HEK293 (cell line): ENCODE results near the gene CLTC.

Experiments used
- CTCF ChIA-PET: fragments of 350-600 bp; formaldehyde crosslinking; extraction: SDS; loops from one replicate; lab custom pipeline; 2021; ENCODE audit warnings: antibody characterized with exemption; lab: Yijun Ruan, JAX
- POLR2A ChIA-PET: fragments of 300-600 bp; formaldehyde crosslinking; extraction: SDS; loops from one replicate; lab custom pipeline; 2020; ENCODE audit warnings: antibody characterized with exemption, inconsistent platforms; lab: Yijun Ruan, JAX
- H3K27ac ChIP-seq: fragments of 200-500 bp; sonication (Bioruptor generic); 2 replicates; pipeline ENCODE4 v1.5.1; 2014; ENCODE audit warnings: low read depth, low read length, control low read depth, inconsistent platforms; ENCODE audit errors: extremely low read depth
- H3K36me3 ChIP-seq, 2 experiments: fragments of 200-500 bp in 1 of 2; sonication (Bioruptor generic) in 1 of 2; 1 replicate in 1 of 2; 2 replicates in 1 of 2; pipeline ENCODE4 v1.5.1; 2014 to 2017; ENCODE audit warnings: inconsistent platforms in 2 of 2, low read length in 2 of 2; ENCODE audit not compliant: control insufficient read depth in 2 of 2, insufficient read depth in 1 of 2
- H3K4me1 ChIP-seq: fragments of 200-500 bp; sonication (Bioruptor generic); 2 replicates; pipeline ENCODE4 v1.5.1; 2014; ENCODE audit warnings: mild to moderate bottlenecking, low read length, inconsistent platforms; ENCODE audit not compliant: control insufficient read depth, insufficient read depth
- H3K4me3 ChIP-seq: 2 replicates; pipeline ENCODE4 v1.5.1; 2011; ENCODE audit warnings: low read depth, mild to moderate bottlenecking, control low read depth, low read length, moderate library complexity
- H3K9me3 ChIP-seq: fragments of 200-500 bp; sonication (Bioruptor generic); 2 replicates; pipeline ENCODE4 v1.5.1; 2014; ENCODE audit warnings: low read depth, low read length, inconsistent platforms; ENCODE audit not compliant: control insufficient read depth, insufficient read depth
- FEZF1 ChIP-seq: fragments of 450-650 bp; formaldehyde crosslinking; IDR thresholded peaks from 2 replicates; pipeline ENCODE4 v1.5.1; 2016; ENCODE audit warnings: missing biosample characterization, missing genetic modification characterization
- KLF17 ChIP-seq: fragments of 450-650 bp; formaldehyde crosslinking; IDR thresholded peaks from 2 replicates; pipeline ENCODE4 v1.5.1; 2016; ENCODE audit warnings: missing biosample characterization, missing genetic modification characterization
- KLF8 ChIP-seq: fragments of 450-650 bp; formaldehyde crosslinking; IDR thresholded peaks from 2 replicates; pipeline ENCODE4 v1.5.1; 2016; ENCODE audit warnings: missing biosample characterization, missing genetic modification characterization
- PBX3 ChIP-seq: sonication (generic); formaldehyde crosslinking; IDR thresholded peaks from 2 replicates; pipeline ENCODE4 v1.8.1; 2022; ENCODE audit warnings: mild to moderate bottlenecking, moderate library complexity, missing genetic modification reagents
- PRDM1 ChIP-seq: fragments of 450-650 bp; formaldehyde crosslinking; IDR thresholded peaks from 2 replicates; pipeline ENCODE4; 2016; ENCODE audit warnings: missing biosample characterization, missing genetic modification characterization
- YY2 ChIP-seq: fragments of 450-650 bp; formaldehyde crosslinking; IDR thresholded peaks from 2 replicates; pipeline ENCODE4 v1.5.1; 2016; ENCODE audit warnings: missing biosample characterization, missing genetic modification characterization
- ZBTB17 ChIP-seq: fragments of 450-650 bp; formaldehyde crosslinking; IDR thresholded peaks from 2 replicates; pipeline ENCODE4 v1.5.1; 2016; ENCODE audit warnings: missing biosample characterization, missing genetic modification characterization
- ZBTB48 ChIP-seq: fragments of 450-650 bp; formaldehyde crosslinking; IDR thresholded peaks from 2 replicates; pipeline ENCODE4 v1.5.1; 2016; ENCODE audit warnings: missing biosample characterization, missing genetic modification characterization
- ZNF114 ChIP-seq: fragments of 450-650 bp; formaldehyde crosslinking; IDR thresholded peaks from 2 replicates; pipeline ENCODE4 v1.5.0; 2017; ENCODE audit warnings: missing biosample characterization, missing genetic modification characterization
- ZNF19 ChIP-seq: fragments of 450-650 bp; formaldehyde crosslinking; IDR thresholded peaks from 2 replicates; pipeline ENCODE4; 2016; ENCODE audit warnings: missing biosample characterization, missing genetic modification characterization, low read depth
- ZNF335 ChIP-seq: fragments of 450-650 bp; formaldehyde crosslinking; conservative IDR thresholded peaks from 2 replicates; pipeline ENCODE4 v1.5.1; 2016; ENCODE audit warnings: missing biosample characterization, missing genetic modification characterization
- ZNF350 ChIP-seq: fragments of 450-650 bp; formaldehyde crosslinking; IDR thresholded peaks from 2 replicates; pipeline ENCODE4 v1.5.0; 2017; ENCODE audit warnings: missing biosample characterization, mild to moderate bottlenecking, missing genetic modification characterization
- ZNF354C ChIP-seq: fragments of 450-650 bp; formaldehyde crosslinking; IDR thresholded peaks from 2 replicates; pipeline ENCODE4 v1.5.1; 2016; ENCODE audit warnings: missing biosample characterization, missing genetic modification characterization, low read depth, borderline replicate concordance
- ZNF362 ChIP-seq: fragments of 450-650 bp; formaldehyde crosslinking; IDR thresholded peaks from 2 replicates; pipeline ENCODE4 v1.5.1; 2016; ENCODE audit warnings: missing biosample characterization, missing genetic modification characterization
- ZNF510 ChIP-seq: fragments of 450-650 bp; formaldehyde crosslinking; IDR thresholded peaks from 2 replicates; pipeline ENCODE4 v1.5.1; 2018; ENCODE audit warnings: mild to moderate bottlenecking, missing genetic modification characterization, missing biosample characterization; ENCODE audit not compliant: insufficient replicate concordance
- ZNF561 ChIP-seq: fragments of 450-650 bp; IDR thresholded peaks from 2 replicates; pipeline ENCODE4 v1.5.1; 2018; ENCODE audit warnings: missing biosample characterization, missing genetic modification characterization, borderline replicate concordance
- ZNF785 ChIP-seq: fragments of 450-650 bp; formaldehyde crosslinking; IDR thresholded peaks from 2 replicates; pipeline ENCODE4 v1.5.1; 2016; ENCODE audit warnings: missing biosample characterization, missing genetic modification characterization
- ZNF791 ChIP-seq: fragments of 450-650 bp; formaldehyde crosslinking; IDR thresholded peaks from 2 replicates; pipeline ENCODE4 v1.5.1; 2016; ENCODE audit warnings: missing biosample characterization, missing genetic modification characterization
- ZNF843 ChIP-seq: fragments of 450-650 bp; formaldehyde crosslinking; IDR thresholded peaks from 2 replicates; pipeline ENCODE4 v1.5.1; 2016; ENCODE audit warnings: missing biosample characterization, missing genetic modification characterization
- TF ChIP-seq, protein P1 (sequence below): fragments of 450-650 bp; formaldehyde crosslinking; IDR thresholded peaks from 2 replicates; pipeline ENCODE4 v1.5.1; 2016; ENCODE audit warnings: missing biosample characterization, missing genetic modification characterization
- TF ChIP-seq, protein P2 (sequence below): fragments of 450-650 bp; formaldehyde crosslinking; IDR thresholded peaks from 2 replicates; pipeline ENCODE4 v1.5.1; 2016; ENCODE audit warnings: missing biosample characterization, missing genetic modification characterization, low read depth
- TF ChIP-seq, protein P3 (sequence below): fragments of 450-650 bp; IDR thresholded peaks from 2 replicates; pipeline ENCODE4 v1.5.1; 2018; ENCODE audit warnings: missing biosample characterization, missing genetic modification characterization

Gene CLTC

DNA sequence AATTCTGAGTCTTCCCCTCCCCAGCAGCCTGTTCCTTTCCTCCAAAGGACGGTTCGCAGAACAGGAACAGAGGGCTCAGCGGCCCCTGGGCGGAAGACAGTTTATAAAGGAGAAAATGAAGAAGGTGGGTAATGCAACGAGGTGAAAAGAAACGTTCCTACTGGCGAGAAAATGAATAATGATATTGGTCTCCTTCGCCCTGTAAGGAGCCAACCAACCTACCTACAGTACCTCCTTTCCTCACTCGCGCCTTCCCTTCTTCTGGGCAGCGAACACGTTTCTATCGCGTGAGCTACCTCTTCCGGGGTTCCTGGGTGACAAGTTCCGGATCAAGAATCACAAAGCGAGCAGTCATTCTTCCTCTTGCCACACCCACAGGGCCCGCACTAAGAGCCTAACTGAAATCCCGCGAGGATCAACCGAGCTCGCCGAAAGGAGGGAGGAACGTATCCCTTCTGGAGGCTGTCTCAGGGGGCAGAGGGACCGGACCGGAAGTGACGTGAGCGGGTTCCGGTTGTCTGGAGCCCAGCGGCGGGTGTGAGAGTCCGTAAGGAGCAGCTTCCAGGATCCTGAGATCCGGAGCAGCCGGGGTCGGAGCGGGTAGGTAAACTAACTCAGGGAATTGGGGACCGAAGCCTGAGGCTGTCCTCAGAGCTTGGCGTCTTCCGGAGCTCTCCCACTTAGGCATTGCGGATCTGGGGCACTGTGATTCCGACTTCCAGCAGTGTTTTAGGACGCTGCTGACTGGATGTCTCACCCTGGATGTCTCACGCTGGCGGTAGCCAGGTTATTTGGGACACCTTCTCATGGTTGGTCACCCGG, 87.7 kb downstream of the CLTC start, which contains the start of the genes PTRH2 and VMP1 (continued):
- 0 out of 2 replicates have a peak, but pooled peaks have one; percentile 36 for TF ChIP-seq PBX3 (CRISPR knock-in tag)
- TF ChIP-seq, protein P1, sequence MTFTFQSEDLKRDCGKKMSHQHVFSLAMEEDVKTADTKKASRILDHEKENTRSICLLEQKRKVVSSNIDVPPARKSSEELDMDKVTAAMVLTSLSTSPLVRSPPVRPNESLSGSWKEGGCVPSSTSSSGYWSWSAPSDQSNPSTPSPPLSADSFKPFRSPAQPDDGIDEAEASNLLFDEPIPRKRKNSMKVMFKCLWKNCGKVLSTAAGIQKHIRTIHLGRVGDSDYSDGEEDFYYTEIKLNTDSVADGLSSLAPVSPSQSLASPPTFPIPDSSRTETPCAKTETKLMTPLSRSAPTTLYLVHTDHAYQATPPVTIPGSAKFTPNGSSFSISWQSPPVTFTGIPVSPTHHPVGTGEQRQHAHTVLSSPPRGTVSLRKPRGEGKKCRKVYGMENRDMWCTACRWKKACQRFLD (tag by site-specific recombination): no peak
- peak; percentile 97 for TF ChIP-seq FEZF1 (tag by site-specific recombination)
- no peak for TF ChIP-seq YY2 (tag by site-specific recombination)
- no peak for TF ChIP-seq PRDM1 (tag by site-specific recombination)
- no peak for TF ChIP-seq ZNF362 (tag by site-specific recombination)
- TF ChIP-seq ZNF19 (tag by site-specific recombination): no peak
- TF ChIP-seq ZNF114 (tag by site-specific recombination): no peak

- H3K27ac ChIP-seq: peak overlapping the region; percentile 90
Observed at GRCh38 chr17:59707971-59708430, 88.3 kb downstream of the CLTC start.

DNA sequence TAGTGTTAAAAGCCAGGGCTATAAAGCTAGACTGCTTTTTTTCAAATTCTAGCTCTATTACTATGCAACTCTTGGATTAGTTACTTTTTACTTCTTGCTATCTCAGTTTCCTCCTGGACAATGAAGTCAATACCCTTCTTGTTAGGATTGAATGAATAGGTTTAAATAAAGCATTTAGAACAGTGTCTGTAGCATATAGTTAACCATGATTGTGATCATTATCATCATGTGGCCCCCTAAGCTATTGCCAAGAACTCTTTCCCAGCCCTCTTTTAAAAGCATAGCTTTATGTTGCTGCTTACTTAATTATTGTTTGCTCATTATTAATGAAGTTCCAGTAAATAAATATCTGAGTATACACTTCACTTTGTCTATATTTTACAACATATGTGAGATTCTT, 92.2 kb downstream of the CLTC start:
- TF ChIP-seq ZNF561 (tag by site-specific recombination) (no peak), KLF8 (tag by site-specific recombination) (no peak), ZNF354C (no peak), ZNF785 (tag by site-specific recombination) (no peak), ZNF843 (tag by site-specific recombination) (no peak), ZBTB48 (tag by site-specific recombination) (no peak), ZNF350 (tag by site-specific recombination) (no peak), ZNF791 (tag by site-specific recombination) (no peak), ZNF510 (tag by site-specific recombination) (no peak)
- TF ChIP-seq, protein P2, sequence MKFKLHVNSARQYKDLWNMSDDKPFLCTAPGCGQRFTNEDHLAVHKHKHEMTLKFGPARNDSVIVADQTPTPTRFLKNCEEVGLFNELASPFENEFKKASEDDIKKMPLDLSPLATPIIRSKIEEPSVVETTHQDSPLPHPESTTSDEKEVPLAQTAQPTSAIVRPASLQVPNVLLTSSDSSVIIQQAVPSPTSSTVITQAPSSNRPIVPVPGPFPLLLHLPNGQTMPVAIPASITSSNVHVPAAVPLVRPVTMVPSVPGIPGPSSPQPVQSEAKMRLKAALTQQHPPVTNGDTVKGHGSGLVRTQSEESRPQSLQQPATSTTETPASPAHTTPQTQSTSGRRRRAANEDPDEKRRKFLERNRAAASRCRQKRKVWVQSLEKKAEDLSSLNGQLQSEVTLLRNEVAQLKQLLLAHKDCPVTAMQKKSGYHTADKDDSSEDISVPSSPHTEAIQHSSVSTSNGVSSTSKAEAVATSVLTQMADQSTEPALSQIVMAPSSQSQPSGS: no peak
- TF ChIP-seq, protein P3, sequence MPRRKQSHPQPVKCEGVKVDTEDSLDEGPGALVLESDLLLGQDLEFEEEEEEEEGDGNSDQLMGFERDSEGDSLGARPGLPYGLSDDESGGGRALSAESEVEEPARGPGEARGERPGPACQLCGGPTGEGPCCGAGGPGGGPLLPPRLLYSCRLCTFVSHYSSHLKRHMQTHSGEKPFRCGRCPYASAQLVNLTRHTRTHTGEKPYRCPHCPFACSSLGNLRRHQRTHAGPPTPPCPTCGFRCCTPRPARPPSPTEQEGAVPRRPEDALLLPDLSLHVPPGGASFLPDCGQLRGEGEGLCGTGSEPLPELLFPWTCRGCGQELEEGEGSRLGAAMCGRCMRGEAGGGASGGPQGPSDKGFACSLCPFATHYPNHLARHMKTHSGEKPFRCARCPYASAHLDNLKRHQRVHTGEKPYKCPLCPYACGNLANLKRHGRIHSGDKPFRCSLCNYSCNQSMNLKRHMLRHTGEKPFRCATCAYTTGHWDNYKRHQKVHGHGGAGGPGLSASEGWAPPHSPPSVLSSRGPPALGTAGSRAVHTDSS (tag by site-specific recombination): no peak
- H3K9me3 ChIP-seq: no peaks in the 10 kb centered on the region
- peaks cover 0 to 2% of the 10 kb centered on the region in 2 experiments; a peak in 1 of 3 replicates for H3K36me3 ChIP-seq
- H3K4me3 ChIP-seq: no peak overlapping the region
- ChIA-PET CTCF (interaction anchor here (1.0 kb wide), 1 partner anchor 42 kb away, joined by 3 read pairs; no protein-coding TSS in a partner anchor), POLR2A (no interaction called here)
- no peak overlapping the region for H3K27ac ChIP-seq
- H3K4me1 ChIP-seq: peaks cover 7% of the 10 kb centered on the region; the same call in 1 of the 2 replicates

More at GRCh38 chr17:59707971-59708430, 88.3 kb downstream of the CLTC start:
- Histone ChIP-seq H3K4me1 (peaks cover 16% of the 10 kb centered on the region), H3K36me3 (peaks cover 10 to 16% of the 10 kb centered on the region in 2 experiments; a peak in 2 of 3 replicates), H3K9me3 (no peaks in the 10 kb centered on the region), H3K4me3 (peak overlapping the region; percentile 95)
- TF ChIP-seq ZNF335 (peak; percentile 63), KLF17 (no peak), ZBTB17 (peak; percentile 80)
- CTCF ChIA-PET: interaction anchor here (0.5 to 2.3 kb wide), 7 partner anchors 45 to 931 kb away, joined by 3 to 6 read pairs (median 4); no protein-coding TSS in a partner anchor
- POLR2A ChIA-PET: interaction anchor here (0.9 to 3.0 kb wide), 17 partner anchors 13 to 342 kb away, joined by 3 to 31 read pairs (median 5); partner anchors contain the start of genes CLTC, DHX40, RNFT1 and RPS6KB1
